Measurements from ENCODE around the gene GSTM5.
"Not testable (repeated sequence)": the region's sequence is repeated elsewhere in the genome, so short reads cannot be mapped to it uniquely, and the experiment has no call there.

The GSTM5 gene

GRCh38 chr1:109762821-109763645 lies 51.0 kb downstream of the GSTM5 start:
- DNase-seq: no peak

- no peak for DNase-seq
These were observed 51.8 kb downstream of the GSTM5 start, which contains the start of gene EPS8L3 for GRCh38 chr1:109763646-109764415. TSS of gene EPS8L3 (minus strand) at chr1:109763923. CDS start at chr1:109761749, 2,174 bp downstream.

GRCh38 chr1:109764561-109765482 lies 52.8 kb downstream of the GSTM5 start:
- DNase-seq: no peak

GRCh38 chr1:109765483-109765815 lies 53.4 kb downstream of the GSTM5 start:
- no peak for DNase-seq

- DNase-seq: no peak
These were observed 54.0 kb downstream of the GSTM5 start for GRCh38 chr1:109765896-109766615.

- DNase-seq: not testable (repeated sequence)
These were observed 55.1 kb downstream of the GSTM5 start for GRCh38 chr1:109766991-109767636.
